K562 (cell line): ENCODE measurements around the gene ZSCAN22. TPM values are rescaled to one million over a fixed set of nuclear protein-coding genes. Genes with fewer than 3 reads are reported as not detected.

Experiments
- ARNT ChIP-seq, 2 experiments: fragments of 450-650 bp; IDR thresholded peaks; 2 replicates each; pipeline ENCODE4 v1.6.1; 2016; ENCODE audit warnings: mild to moderate bottlenecking in 1 of 2
- BHLHE40 ChIP-seq: IDR thresholded peaks from 2 replicates; pipeline ENCODE4 v1.6.1; 2011; ENCODE audit warnings: low read length, improper control_type of control experiment
- C11orf30 ChIP-seq: fragments of 450-650 bp; IDR thresholded peaks from 2 replicates; pipeline ENCODE4 v1.6.1; 2016; ENCODE audit warnings: low read depth, mild to moderate bottlenecking
- DDX20 ChIP-seq: fragments of 450-650 bp; IDR thresholded peaks from 2 replicates; pipeline ENCODE4 v1.6.1; 2016; ENCODE audit warnings: missing genetic modification characterization, low read depth, mild to moderate bottlenecking, missing compliant biosample characterization, moderate library complexity
- DIDO1 ChIP-seq: fragments of 450-650 bp; IDR thresholded peaks from 2 replicates; pipeline ENCODE4 v1.6.1; 2016; ENCODE audit warnings: low read depth, missing biosample characterization, missing genetic modification characterization
- ETV1 ChIP-seq: fragments of 450-650 bp; conservative IDR thresholded peaks from 2 replicates; pipeline ENCODE4 v1.6.1; 2016; ENCODE audit warnings: missing genetic modification characterization, control low read depth, low read depth, missing compliant biosample characterization
- MAFK ChIP-seq: IDR thresholded peaks from 2 replicates; pipeline ENCODE4 v1.6.1; 2011; ENCODE audit warnings: low read length, improper control_type of control experiment
- NCOR1 ChIP-seq: fragments of 450-650 bp; IDR thresholded peaks from 2 replicates; pipeline ENCODE4 v1.6.1; 2016; ENCODE audit warnings: mild to moderate bottlenecking, moderate library complexity
- RBM14 ChIP-seq: fragments of 200-400 bp; formaldehyde crosslinking; IDR thresholded peaks from 2 replicates; pipeline ENCODE4 v1.6.1; 2018; ENCODE audit warnings: low read depth, mild to moderate bottlenecking, low read length, moderate library complexity, borderline replicate concordance; ENCODE audit not compliant: insufficient read depth
- RCOR1 ChIP-seq, 2 experiments: IDR thresholded peaks; 2 replicates each; pipeline ENCODE4 v1.6.1; 2012; ENCODE audit warnings: low read depth in 2 of 2, low read length in 2 of 2, borderline replicate concordance in 1 of 2, improper control_type of control experiment in 1 of 2
- SAP30 ChIP-seq: fragments of 200-600 bp; sonication (generic); IDR thresholded peaks from 2 replicates; pipeline ENCODE4 v1.6.1; 2012; ENCODE audit warnings: borderline replicate concordance, low read depth, mild to moderate bottlenecking, moderate library complexity, low read length, control low read depth, inconsistent platforms; ENCODE audit not compliant: insufficient read depth, poor library complexity, severe bottlenecking
- TRIM24 ChIP-seq, 2 experiments: fragments of 450-650 bp; IDR thresholded peaks; 2 replicates each; pipeline ENCODE4 v1.6.1; 2016
- TSC22D4 ChIP-seq: fragments of 450-650 bp; IDR thresholded peaks from 2 replicates; pipeline ENCODE4 v1.6.1; 2016; ENCODE audit warnings: missing genetic modification characterization, missing biosample characterization, control low read depth
- XRCC4 ChIP-seq: IDR thresholded peaks from one replicate; pipeline ENCODE4 v1.6.1; 2011; ENCODE audit not compliant: insufficient read depth, insufficient read length; ENCODE audit errors: extremely low read depth
- ZC3H8 ChIP-seq: fragments of 450-650 bp; IDR thresholded peaks from 2 replicates; pipeline ENCODE4 v1.6.1; 2017
- ZKSCAN1 ChIP-seq: fragments of 150-350 bp; IDR thresholded peaks from 2 replicates; pipeline ENCODE4 v1.6.1; 2016; ENCODE audit warnings: low read depth, low read length
- ZNF12 ChIP-seq: sonication (generic); formaldehyde crosslinking; IDR thresholded peaks from 2 replicates; pipeline ENCODE4 v1.4.0; 2020; ENCODE audit warnings: mild to moderate bottlenecking, missing genetic modification reagents
- ZNF263 ChIP-seq: sonication (generic); formaldehyde crosslinking; IDR thresholded peaks from 2 replicates; pipeline ENCODE4 v1.8.0; 2022; ENCODE audit warnings: mild to moderate bottlenecking, missing genetic modification reagents, borderline replicate concordance
- ZNF347 ChIP-seq: fragments of 450-650 bp; formaldehyde crosslinking; IDR thresholded peaks from 2 replicates; pipeline ENCODE4 v1.4.0; 2020; ENCODE audit warnings: low read depth, mild to moderate bottlenecking, moderate library complexity
- ZNF57 ChIP-seq: fragments of 450-650 bp; formaldehyde crosslinking; IDR thresholded peaks from 2 replicates; pipeline ENCODE4 v1.4.0; 2020; ENCODE audit warnings: mild to moderate bottlenecking, moderate library complexity
- polyA plus RNA-seq, 8 experiments: library from polyadenylated mRNA; depleted of rRNA in 4 of 8; stranded (reverse) in 5 of 8; unstranded in 3 of 8; fragments of >200 nt; fragmentation: Nextera tagmentation in 2 of 8; fragmentation: Illumina TruSeq in 1 of 8; extraction: Ambion mirVana in 2 of 8; extraction: Trizol in 1 of 8; gene quantifications; 2 replicates each; pipeline versions ENCODE4 v1.2.1 to v1.2.3, GENCODE V29; 2011 to 2014; ENCODE audit warnings: inconsistent platforms in 1 of 8, missing spikeins in 1 of 8
- total RNA-seq, 7 experiments: library from RNA; depleted of rRNA in 6 of 7; stranded (reverse); fragments of >200 nt in 6 of 7; fragmentation: Illumina TruSeq in 2 of 7; extraction: Trizol in 2 of 7; gene quantifications; 2 replicates each; pipeline versions ENCODE4 v1.2.1 to v1.2.3, GENCODE V29; 2011 to 2021; ENCODE audit warnings: low replicate concordance in 1 of 7
- TF ChIP-seq, protein P1 (sequence below): fragments of 450-650 bp; formaldehyde crosslinking; IDR thresholded peaks from 2 replicates; pipeline ENCODE4 v1.4.0; 2020; ENCODE audit warnings: mild to moderate bottlenecking, moderate library complexity
- TF ChIP-seq, protein P2 (sequence below): sonication (generic); formaldehyde crosslinking; IDR thresholded peaks from 2 replicates; pipeline ENCODE4 v1.8.0; 2023; ENCODE audit warnings: mild to moderate bottlenecking, missing genetic modification reagents
- TF ChIP-seq, protein P3 (sequence below): fragments of 250-450 bp; sonication (Bioruptor Pico); IDR thresholded peaks from 2 replicates; pipeline ENCODE4 v1.5.0; 2021
- TF ChIP-seq, protein P4 (sequence below): IDR thresholded peaks from 2 replicates; pipeline ENCODE4 v1.6.1; 2011; ENCODE audit not compliant: insufficient read length; ENCODE audit errors: extremely low read depth

Gene ZSCAN22
- total and polyA plus RNA-seq, 9 of the 15 experiments (the other 6 are each of a cell fraction or from before 2014, with no cell fraction given): 0.98 to 5.3 (median 3.0) TPM

DNA sequence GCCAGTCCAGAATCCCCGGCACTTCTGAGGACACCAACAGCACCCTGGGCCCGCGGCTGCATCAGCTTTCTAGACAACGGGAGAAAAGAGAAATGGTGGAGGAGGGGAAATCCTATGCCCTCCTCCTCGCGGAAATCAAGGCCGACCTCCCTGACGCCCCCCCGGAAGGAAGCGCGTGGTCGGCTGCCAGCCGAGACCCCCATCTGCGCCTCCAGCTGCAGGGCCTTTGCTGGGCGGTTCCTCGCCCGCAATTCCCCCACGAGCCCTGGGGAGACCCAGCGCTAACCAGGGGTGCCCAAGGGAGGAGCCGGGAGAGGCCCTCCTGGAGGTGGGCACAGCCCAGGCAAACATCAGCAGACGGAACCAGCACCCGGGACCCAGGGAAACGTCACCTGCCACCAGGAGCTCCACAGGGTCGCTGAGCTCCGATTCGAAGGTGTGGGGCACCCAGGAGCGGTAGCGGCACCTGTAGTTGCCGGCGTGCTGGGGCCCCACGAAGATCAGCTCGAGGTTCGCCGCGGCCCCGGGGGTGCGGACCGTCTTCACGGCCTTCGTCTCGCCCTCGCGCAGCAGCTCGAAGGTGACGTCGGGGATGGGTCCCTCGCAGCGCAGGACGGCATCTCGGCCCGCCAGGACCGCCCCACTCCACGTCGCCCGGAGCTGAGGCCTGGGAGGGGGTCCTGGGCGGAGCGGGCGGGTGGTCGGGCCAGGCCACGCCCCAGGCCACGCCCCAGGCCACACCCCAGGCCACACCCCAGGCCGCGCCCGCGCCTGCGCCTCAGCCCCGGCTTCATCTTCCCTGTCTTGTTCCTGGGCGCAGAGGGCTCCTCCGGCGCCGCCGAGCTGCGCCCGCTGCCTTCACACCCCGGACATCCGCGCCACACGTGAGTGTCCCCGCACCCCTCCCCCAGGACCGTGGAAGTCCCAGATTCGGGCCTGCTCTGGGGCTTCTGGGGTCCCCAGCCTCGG, 20.5 kb downstream of the ZSCAN22 start (continued):
- TF ChIP-seq, protein P1, sequence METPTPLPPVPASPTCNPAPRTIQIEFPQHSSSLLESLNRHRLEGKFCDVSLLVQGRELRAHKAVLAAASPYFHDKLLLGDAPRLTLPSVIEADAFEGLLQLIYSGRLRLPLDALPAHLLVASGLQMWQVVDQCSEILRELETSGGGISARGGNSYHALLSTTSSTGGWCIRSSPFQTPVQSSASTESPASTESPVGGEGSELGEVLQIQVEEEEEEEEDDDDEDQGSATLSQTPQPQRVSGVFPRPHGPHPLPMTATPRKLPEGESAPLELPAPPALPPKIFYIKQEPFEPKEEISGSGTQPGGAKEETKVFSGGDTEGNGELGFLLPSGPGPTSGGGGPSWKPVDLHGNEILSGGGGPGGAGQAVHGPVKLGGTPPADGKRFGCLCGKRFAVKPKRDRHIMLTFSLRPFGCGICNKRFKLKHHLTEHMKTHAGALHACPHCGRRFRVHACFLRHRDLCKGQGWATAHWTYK (CRISPR knock-in tag): no peak
- TF ChIP-seq ZNF347 (CRISPR knock-in tag) (no peak), ZNF263 (CRISPR knock-in tag) (peak; percentile 57; the same call in 1 of the 2 replicates), ZC3H8 (no peak), TSC22D4 (tag) (no peak), ZKSCAN1 (no peak), RBM14 (0 out of 2 replicates have a peak, but pooled peaks have one; percentile 9), NCOR1 (no peak), SAP30 (no peak), ZNF12 (peak; percentile 8; the same call in 1 of the 2 replicates), ARNT (IDR thresholded peaks at IDR 0.05) (no peak), DIDO1 (tag) (no peak), XRCC4 (no peak), ZNF57 (CRISPR knock-in tag) (no peak), ETV1 (tag) (no peak), C11orf30 (no peak), MAFK (no peak), RCOR1 (IDR thresholded peaks at IDR 0.05; ENCODE audit: borderline replicate concordance in 1 of 2, low read depth in 2 of 2, low read length in 2 of 2) (no peak), BHLHE40 (peak; percentile 74), DDX20 (no peak), TRIM24 (IDR thresholded peaks at IDR 0.05) (0 out of 4 replicates have a peak, but pooled peaks of 1 of the 2 experiments have one; percentile 44)
- TF ChIP-seq, protein P2, sequence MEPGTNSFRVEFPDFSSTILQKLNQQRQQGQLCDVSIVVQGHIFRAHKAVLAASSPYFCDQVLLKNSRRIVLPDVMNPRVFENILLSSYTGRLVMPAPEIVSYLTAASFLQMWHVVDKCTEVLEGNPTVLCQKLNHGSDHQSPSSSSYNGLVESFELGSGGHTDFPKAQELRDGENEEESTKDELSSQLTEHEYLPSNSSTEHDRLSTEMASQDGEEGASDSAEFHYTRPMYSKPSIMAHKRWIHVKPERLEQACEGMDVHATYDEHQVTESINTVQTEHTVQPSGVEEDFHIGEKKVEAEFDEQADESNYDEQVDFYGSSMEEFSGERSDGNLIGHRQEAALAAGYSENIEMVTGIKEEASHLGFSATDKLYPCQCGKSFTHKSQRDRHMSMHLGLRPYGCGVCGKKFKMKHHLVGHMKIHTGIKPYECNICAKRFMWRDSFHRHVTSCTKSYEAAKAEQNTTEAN (CRISPR knock-in tag): no peak
- TF ChIP-seq, protein P3, sequence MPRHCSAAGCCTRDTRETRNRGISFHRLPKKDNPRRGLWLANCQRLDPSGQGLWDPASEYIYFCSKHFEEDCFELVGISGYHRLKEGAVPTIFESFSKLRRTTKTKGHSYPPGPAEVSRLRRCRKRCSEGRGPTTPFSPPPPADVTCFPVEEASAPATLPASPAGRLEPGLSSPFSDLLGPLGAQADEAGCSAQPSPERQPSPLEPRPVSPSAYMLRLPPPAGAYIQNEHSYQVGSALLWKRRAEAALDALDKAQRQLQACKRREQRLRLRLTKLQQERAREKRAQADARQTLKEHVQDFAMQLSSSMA: no peak
- TF ChIP-seq, protein P4, sequence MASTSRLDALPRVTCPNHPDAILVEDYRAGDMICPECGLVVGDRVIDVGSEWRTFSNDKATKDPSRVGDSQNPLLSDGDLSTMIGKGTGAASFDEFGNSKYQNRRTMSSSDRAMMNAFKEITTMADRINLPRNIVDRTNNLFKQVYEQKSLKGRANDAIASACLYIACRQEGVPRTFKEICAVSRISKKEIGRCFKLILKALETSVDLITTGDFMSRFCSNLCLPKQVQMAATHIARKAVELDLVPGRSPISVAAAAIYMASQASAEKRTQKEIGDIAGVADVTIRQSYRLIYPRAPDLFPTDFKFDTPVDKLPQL: no peak
